HCT116 (cell line): ENCODE measurements around the gene RFC4. TPM values are rescaled to one million over a fixed set of nuclear protein-coding genes. Genes with fewer than 3 reads are reported as not detected.

Source experiments
- ATAC-seq: fragments of 200-7000 bp; cut with Tn5 transposase; 2 replicates; pipeline ENCODE4 v1.9.1; 2020; ENCODE audit warnings: mild to moderate bottlenecking, moderate library complexity
- BruUV-seq: library from RNA; stranded (reverse); fragments of 400-500 nt; replicated peaks from 2 replicates; lab custom pipeline; 2021; lab: Mats Ljungman, UMichigan
- CTCF ChIA-PET: fragments of 300-600 bp; sonication (Branson Sonifier 250); formaldehyde crosslinking; loops from one replicate; lab custom pipeline; 2021; ENCODE audit warnings: antibody characterized with exemption; lab: Charles Lee
- POLR2A ChIA-PET: fragments of 300-600, 350-600 bp; sonication (Branson Sonifier 250); formaldehyde crosslinking; loops from one replicate; lab custom pipeline; 2021; ENCODE audit warnings: antibody characterized with exemption; lab: Charles Lee
- RAD21 ChIA-PET, 2 experiments: fragments of 300-600 bp; sonication (Branson Sonifier 250); formaldehyde crosslinking; loops; one replicate each; lab custom pipeline; 2023; ENCODE audit warnings: low total read pairs in 2 of 2; ENCODE audit not compliant: uncharacterized antibody in 2 of 2, unreplicated experiment in 2 of 2, low non-redundant PET in 1 of 2; lab: Charles Lee
- DNase-seq: peaks from one replicate; pipeline ENCODE4 v3.0.0-alpha.2; 2010; ENCODE audit warnings: low read depth, low spot score
- H2AFZ ChIP-seq: fragments of 200-600 bp; shearing (Covaris generic), sonication (generic); 2 replicates; pipeline ENCODE4 v1.6.1; 2017; ENCODE audit warnings: low read depth, mixed run types, mixed read lengths, antibody characterized with exemption, low read length; ENCODE audit not compliant: poor library complexity, severe bottlenecking
- H3K27ac ChIP-seq: 2 replicates; pipeline ENCODE4 v1.5.1; 2012; ENCODE audit warnings: low read depth, low read length
- H3K27me3 ChIP-seq: fragments of 200-600 bp; sonication (generic); 2 replicates; pipeline ENCODE4 v1.6.1; 2016; ENCODE audit warnings: mixed run types, low read length, mixed read lengths; ENCODE audit not compliant: insufficient read depth
- H3K36me3 ChIP-seq, 2 experiments: fragments of 200-500 bp in 1 of 2; fragments of 200-600 bp in 1 of 2; sonication (Bioruptor generic) in 1 of 2; sonication (generic) in 1 of 2; 2 replicates each; pipeline versions ENCODE4 v1.5.1 to v1.6.1; 2014 to 2016; ENCODE audit warnings: low read length in 2 of 2, inconsistent platforms in 1 of 2, mixed read lengths in 1 of 2, mixed run types in 1 of 2; ENCODE audit not compliant: insufficient read depth in 2 of 2, control insufficient read depth in 1 of 2
- H3K4me1 ChIP-seq, 2 experiments: fragments of 200-600 bp in 1 of 2; sonication (generic) in 1 of 2; 2 replicates each; pipeline versions ENCODE4 v1.5.1 to v1.6.1; 2012 to 2017; ENCODE audit warnings: low read length in 2 of 2, inconsistent platforms in 1 of 2, mild to moderate bottlenecking in 1 of 2, mixed read lengths in 1 of 2, mixed run types in 1 of 2, moderate library complexity in 1 of 2; ENCODE audit not compliant: insufficient read depth in 2 of 2, control insufficient read depth in 1 of 2
- H3K4me2 ChIP-seq: fragments of 200-600 bp; sonication (generic); 2 replicates; pipeline ENCODE4 v1.6.1; 2017; ENCODE audit warnings: mixed run types, low read length, mixed read lengths
- H3K4me3 ChIP-seq, 2 experiments: fragments of 200-600 bp in 1 of 2; sonication (generic) in 1 of 2; replicated peaks in 1 of 2; 2 replicates each; pipeline ENCODE4 v1.5.1; 2011 to 2016; ENCODE audit warnings: low read length in 2 of 2, control low read depth in 1 of 2, low read depth in 1 of 2, mild to moderate bottlenecking in 1 of 2, mixed read lengths in 1 of 2, mixed run types in 1 of 2
- H3K79me2 ChIP-seq: fragments of 200-600 bp; sonication (generic); 2 replicates; pipeline ENCODE4 v1.6.1; 2017; ENCODE audit warnings: mild to moderate bottlenecking, mixed run types, low read length, moderate library complexity, mixed read lengths; ENCODE audit not compliant: insufficient read depth
- H3K9ac ChIP-seq: fragments of 200-600 bp; sonication (generic); 2 replicates; pipeline ENCODE4 v1.6.1; 2016; ENCODE audit warnings: low read length, mixed read lengths
- H3K9me2 ChIP-seq: fragments of 200-600 bp; sonication (generic), shearing (Covaris generic); 2 replicates; pipeline ENCODE4 v1.6.1; 2017; ENCODE audit warnings: mixed run types, mild to moderate bottlenecking, moderate library complexity; ENCODE audit not compliant: insufficient read depth
- H3K9me3 ChIP-seq, 2 experiments: fragments of 200-500 bp in 1 of 2; fragments of 200-600 bp in 1 of 2; sonication (Bioruptor generic) in 1 of 2; sonication (generic) in 1 of 2; 2 replicates each; pipeline ENCODE4 v1.6.1; 2014 to 2017; ENCODE audit warnings: low read length in 2 of 2, mixed read lengths in 2 of 2, inconsistent platforms in 1 of 2, low read depth in 1 of 2, mild to moderate bottlenecking in 1 of 2, mixed run types in 1 of 2, moderate library complexity in 1 of 2; ENCODE audit not compliant: control insufficient read depth in 1 of 2, insufficient read depth in 1 of 2
- H4K20me1 ChIP-seq: fragments of 200-600 bp; sonication (generic), shearing (Covaris generic); 2 replicates; pipeline ENCODE4 v1.6.1; 2017; ENCODE audit warnings: mixed run types, mild to moderate bottlenecking, moderate library complexity; ENCODE audit not compliant: insufficient read depth
- EGR1 ChIP-seq: IDR thresholded peaks from 2 replicates; pipeline ENCODE4 v1.6.1; 2012; ENCODE audit warnings: low read depth
- ELF1 ChIP-seq: IDR thresholded peaks from 2 replicates; pipeline ENCODE4 v1.6.1; 2012; ENCODE audit warnings: low read depth, borderline replicate concordance
- EZH2 ChIP-seq: fragments of 200-600 bp; sonication (generic); IDR thresholded peaks from 2 replicates; pipeline ENCODE4 v1.6.1; 2017; ENCODE audit warnings: antibody characterized with exemption, mixed run types
- EZH2phosphoT487 ChIP-seq: fragments of 200-600 bp; IDR thresholded peaks from 2 replicates; pipeline ENCODE4 v1.6.1; 2018; ENCODE audit warnings: antibody characterized with exemption, borderline replicate concordance
- FOSL1 ChIP-seq: IDR thresholded peaks from 2 replicates; pipeline ENCODE4 v1.6.1; 2012; ENCODE audit warnings: low read depth
- JUND ChIP-seq: IDR thresholded peaks from 2 replicates; pipeline ENCODE4 v1.6.1; 2012
- POLR2A ChIP-seq: IDR thresholded peaks from 2 replicates; pipeline ENCODE4 v1.7.0; 2011; ENCODE audit warnings: borderline replicate concordance; ENCODE audit not compliant: insufficient read depth, insufficient read length; ENCODE audit errors: extremely low read depth
- RAD21 ChIP-seq: IDR thresholded peaks from 2 replicates; pipeline ENCODE4 v1.6.1; 2012; ENCODE audit warnings: low read depth, mild to moderate bottlenecking
- SRF ChIP-seq: IDR thresholded peaks from 2 replicates; pipeline ENCODE4 v1.6.1; 2012; ENCODE audit warnings: low read depth
- TCF7L2 ChIP-seq: IDR thresholded peaks from 2 replicates; pipeline ENCODE4 v1.7.0; 2011; ENCODE audit warnings: borderline replicate concordance, inconsistent platforms; ENCODE audit not compliant: insufficient read depth, insufficient read length; ENCODE audit errors: extremely low read depth
- ZBTB33 ChIP-seq: IDR thresholded peaks from 2 replicates; pipeline ENCODE4 v1.6.1; 2011; ENCODE audit warnings: mild to moderate bottlenecking, low read length, moderate library complexity; ENCODE audit not compliant: insufficient replicate concordance; ENCODE audit errors: extremely low read depth
- ZNF274 ChIP-seq: fragments of 200-500 bp; sonication (Bioruptor generic); IDR thresholded peaks from 2 replicates; pipeline ENCODE4 v1.6.1; 2014; ENCODE audit warnings: mild to moderate bottlenecking, low read depth, low read length, inconsistent platforms
- intact Hi-C: fragments of 100-400 bp; cut with micrococcal nuclease; formaldehyde crosslinking; loops from 2 replicates; pipeline ENCODE4 v1.10.0; 2022
- total RNA-seq: library from RNA; stranded (reverse); gene quantifications from one replicate; pipeline ENCODE4 v1.2.1, GENCODE V29; 2021; ENCODE audit not compliant: unreplicated experiment
- TF ChIP-seq, protein P1 (sequence below): IDR thresholded peaks from 2 replicates; pipeline ENCODE4 v1.6.1; 2012; ENCODE audit warnings: low read depth
- TF ChIP-seq, protein P2 (sequence below): IDR thresholded peaks from 2 replicates; pipeline ENCODE4 v1.6.1; 2012

RFC4 gene
- total RNA-seq, 1 experiment from 2014 or later, result 86.2 TPM

DNA sequence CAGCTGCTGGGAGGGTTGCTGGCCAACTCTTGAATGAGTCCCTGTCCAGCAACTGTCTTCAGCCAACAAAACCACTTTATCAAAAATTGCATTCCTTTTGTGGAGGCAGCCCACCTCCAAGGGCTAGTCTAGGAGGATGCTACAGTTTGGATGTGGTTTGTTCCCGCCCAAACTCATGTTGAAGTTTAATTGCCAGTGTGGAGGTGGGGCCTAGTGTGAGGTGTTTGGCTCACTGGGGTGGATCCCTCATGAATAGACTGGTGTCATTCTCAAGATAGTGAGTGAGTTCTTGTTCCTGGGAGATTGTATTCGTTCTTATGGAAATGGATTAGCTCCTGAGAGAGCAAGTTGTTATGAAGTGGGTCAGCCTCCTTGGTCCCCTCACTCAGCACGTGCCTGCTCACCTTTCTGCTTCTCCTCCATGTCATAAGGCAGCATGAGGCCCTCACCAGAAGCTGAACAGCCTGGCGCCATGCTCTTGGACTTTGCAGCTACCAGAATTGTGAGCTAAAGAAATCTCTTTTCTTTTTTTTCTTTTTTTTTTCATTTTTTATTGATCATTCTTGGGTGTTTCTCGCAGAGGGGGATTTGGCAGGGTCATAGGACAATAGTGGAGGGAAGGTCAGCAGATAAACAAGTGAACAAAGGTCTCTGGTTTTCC, 4.2 kb upstream of the RFC4 start:
- H3K9ac ChIP-seq, result no peak overlapping the region

DNA sequence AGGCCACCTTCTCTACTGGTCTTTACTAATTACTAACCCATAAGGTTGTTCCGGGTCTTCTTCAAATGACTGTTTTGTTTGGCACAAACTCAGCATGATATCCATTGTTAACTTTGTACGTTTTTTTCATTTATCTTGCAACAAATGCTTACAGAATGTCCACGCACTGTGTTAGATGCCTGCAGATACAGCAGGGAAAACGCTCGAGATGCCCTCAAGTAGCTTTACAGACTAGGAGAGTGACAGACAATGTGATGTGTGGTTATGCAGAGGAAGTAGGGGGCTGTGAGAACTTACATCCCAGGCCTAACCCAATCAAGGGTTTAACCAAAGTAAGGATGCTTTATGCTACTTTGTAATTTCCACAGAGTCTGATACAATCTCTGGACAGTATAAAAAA, 949 bp upstream of the RFC4 start:
- Histone ChIP-seq H3K9ac (peak overlapping the region; percentile 95), H3K36me3 (peaks cover 7 to 28% of the 10 kb centered on the region in 2 experiments), H3K4me2 (peak overlapping the region; percentile 83), H3K4me3 (peak overlapping the region; percentile 86 to 95), H3K27me3 (no peaks in the 10 kb centered on the region), H2AFZ (no peak overlapping the region), H3K27ac (peak overlapping the region; percentile 89), H3K9me3 (no peaks in the 10 kb centered on the region), H3K79me2 (peaks cover 36% of the 10 kb centered on the region), H4K20me1 (no peaks in the 10 kb centered on the region), H3K9me2 (no peaks in the 10 kb centered on the region), H3K4me1 (peaks cover 11 to 21% of the 10 kb centered on the region in 2 experiments; a peak in 3 of 4 replicates)
- RAD21 ChIA-PET, result no interaction called here
- POLR2A ChIA-PET, result no interaction called here
- ATAC-seq (peak; percentile 11; the same call in 1 of the 2 replicates), DNase-seq (no peak)
- BruUV-seq, result no TSS peak
- CTCF ChIA-PET, result interaction anchor here (1.0 kb wide), 1 partner anchor 14 kb away, joined by 3 read pairs; no protein-coding TSS in a partner anchor
- intact Hi-C loops, result loop anchor here (5.0 kb wide), 1 partner anchor 240 kb away; the partner anchor contains the start of gene TBCCD1
- TF ChIP-seq ZBTB33 (no peak), EGR1 (no peak), SRF (no peak), EZH2phosphoT487 (no peak), JUND (no peak), RAD21 (no peak; the same call in 1 of the 2 replicates), POLR2A (no peak), TCF7L2 (no peak), ZNF274 (no peak), EZH2 (no peak), ELF1 (no peak)
- TF ChIP-seq, protein P1, sequence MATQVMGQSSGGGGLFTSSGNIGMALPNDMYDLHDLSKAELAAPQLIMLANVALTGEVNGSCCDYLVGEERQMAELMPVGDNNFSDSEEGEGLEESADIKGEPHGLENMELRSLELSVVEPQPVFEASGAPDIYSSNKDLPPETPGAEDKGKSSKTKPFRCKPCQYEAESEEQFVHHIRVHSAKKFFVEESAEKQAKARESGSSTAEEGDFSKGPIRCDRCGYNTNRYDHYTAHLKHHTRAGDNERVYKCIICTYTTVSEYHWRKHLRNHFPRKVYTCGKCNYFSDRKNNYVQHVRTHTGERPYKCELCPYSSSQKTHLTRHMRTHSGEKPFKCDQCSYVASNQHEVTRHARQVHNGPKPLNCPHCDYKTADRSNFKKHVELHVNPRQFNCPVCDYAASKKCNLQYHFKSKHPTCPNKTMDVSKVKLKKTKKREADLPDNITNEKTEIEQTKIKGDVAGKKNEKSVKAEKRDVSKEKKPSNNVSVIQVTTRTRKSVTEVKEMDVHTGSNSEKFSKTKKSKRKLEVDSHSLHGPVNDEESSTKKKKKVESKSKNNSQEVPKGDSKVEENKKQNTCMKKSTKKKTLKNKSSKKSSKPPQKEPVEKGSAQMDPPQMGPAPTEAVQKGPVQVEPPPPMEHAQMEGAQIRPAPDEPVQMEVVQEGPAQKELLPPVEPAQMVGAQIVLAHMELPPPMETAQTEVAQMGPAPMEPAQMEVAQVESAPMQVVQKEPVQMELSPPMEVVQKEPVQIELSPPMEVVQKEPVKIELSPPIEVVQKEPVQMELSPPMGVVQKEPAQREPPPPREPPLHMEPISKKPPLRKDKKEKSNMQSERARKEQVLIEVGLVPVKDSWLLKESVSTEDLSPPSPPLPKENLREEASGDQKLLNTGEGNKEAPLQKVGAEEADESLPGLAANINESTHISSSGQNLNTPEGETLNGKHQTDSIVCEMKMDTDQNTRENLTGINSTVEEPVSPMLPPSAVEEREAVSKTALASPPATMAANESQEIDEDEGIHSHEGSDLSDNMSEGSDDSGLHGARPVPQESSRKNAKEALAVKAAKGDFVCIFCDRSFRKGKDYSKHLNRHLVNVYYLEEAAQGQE, result no peak

More for the DNA sequence above, 4.2 kb upstream of the RFC4 start:
- Histone ChIP-seq H3K9me3 (no peaks in the 10 kb centered on the region), H2AFZ (no peak overlapping the region), H3K4me3 (no peak overlapping the region), H3K27ac (no peak overlapping the region), H3K79me2 (peaks cover 9% of the 10 kb centered on the region), H3K4me1 (peaks cover 11 to 20% of the 10 kb centered on the region in 2 experiments), H4K20me1 (no peaks in the 10 kb centered on the region), H3K4me2 (no peak overlapping the region), H3K27me3 (no peaks in the 10 kb centered on the region), H3K36me3 (no peaks in the 10 kb centered on the region), H3K9me2 (no peaks in the 10 kb centered on the region)
- ChIA-PET RAD21 (no interaction called here), POLR2A (no interaction called here), CTCF (no interaction called here)
- intact Hi-C loops, result no loop called here
- ATAC-seq (no peak), DNase-seq (no peak)
- no peak for TF ChIP-seq FOSL1
- TF ChIP-seq ZNF274, result no peak
- TF ChIP-seq ELF1, result no peak
- no peak for TF ChIP-seq JUND
- TF ChIP-seq, protein P2, sequence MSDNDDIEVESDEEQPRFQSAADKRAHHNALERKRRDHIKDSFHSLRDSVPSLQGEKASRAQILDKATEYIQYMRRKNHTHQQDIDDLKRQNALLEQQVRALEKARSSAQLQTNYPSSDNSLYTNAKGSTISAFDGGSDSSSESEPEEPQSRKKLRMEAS, result no peak
- no TSS peak for BruUV-seq
